ENCODE data around the gene CYTH1.

GRCh38 chr17:78761789-78762406 lies 20.2 kb downstream of the CYTH1 start:
- TF ChIP-seq TAF1 (conservative IDR thresholded peaks at IDR 0.05) (no peak), ZBTB33 (IDR thresholded peaks at IDR 0.05) (no peak), ATF3 (IDR thresholded peaks at IDR 0.05) (no peak), YY1 (IDR thresholded peaks at IDR 0.05) (no peak), GABPA (IDR thresholded peaks at IDR 0.05 in 1 of 2, conservative IDR thresholded peaks at IDR 0.05 in 1 of 2) (no peak), SP1 (IDR thresholded peaks at IDR 0.05) (no peak), RXRA (IDR thresholded peaks at IDR 0.05) (no peak), RAD21 (IDR thresholded peaks at IDR 0.05) (no peak), NR2F2 (IDR thresholded peaks at IDR 0.05) (peak; percentile 31)
- TF ChIP-seq, protein P1, sequence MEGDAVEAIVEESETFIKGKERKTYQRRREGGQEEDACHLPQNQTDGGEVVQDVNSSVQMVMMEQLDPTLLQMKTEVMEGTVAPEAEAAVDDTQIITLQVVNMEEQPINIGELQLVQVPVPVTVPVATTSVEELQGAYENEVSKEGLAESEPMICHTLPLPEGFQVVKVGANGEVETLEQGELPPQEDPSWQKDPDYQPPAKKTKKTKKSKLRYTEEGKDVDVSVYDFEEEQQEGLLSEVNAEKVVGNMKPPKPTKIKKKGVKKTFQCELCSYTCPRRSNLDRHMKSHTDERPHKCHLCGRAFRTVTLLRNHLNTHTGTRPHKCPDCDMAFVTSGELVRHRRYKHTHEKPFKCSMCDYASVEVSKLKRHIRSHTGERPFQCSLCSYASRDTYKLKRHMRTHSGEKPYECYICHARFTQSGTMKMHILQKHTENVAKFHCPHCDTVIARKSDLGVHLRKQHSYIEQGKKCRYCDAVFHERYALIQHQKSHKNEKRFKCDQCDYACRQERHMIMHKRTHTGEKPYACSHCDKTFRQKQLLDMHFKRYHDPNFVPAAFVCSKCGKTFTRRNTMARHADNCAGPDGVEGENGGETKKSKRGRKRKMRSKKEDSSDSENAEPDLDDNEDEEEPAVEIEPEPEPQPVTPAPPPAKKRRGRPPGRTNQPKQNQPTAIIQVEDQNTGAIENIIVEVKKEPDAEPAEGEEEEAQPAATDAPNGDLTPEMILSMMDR (IDR thresholded peaks at IDR 0.05; ENCODE audit: low read depth, low read length, missing input control): no peak
- TF ChIP-seq, protein P2, sequence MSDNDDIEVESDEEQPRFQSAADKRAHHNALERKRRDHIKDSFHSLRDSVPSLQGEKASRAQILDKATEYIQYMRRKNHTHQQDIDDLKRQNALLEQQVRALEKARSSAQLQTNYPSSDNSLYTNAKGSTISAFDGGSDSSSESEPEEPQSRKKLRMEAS (IDR thresholded peaks at IDR 0.05): no peak
- TF ChIP-seq, protein P3, sequence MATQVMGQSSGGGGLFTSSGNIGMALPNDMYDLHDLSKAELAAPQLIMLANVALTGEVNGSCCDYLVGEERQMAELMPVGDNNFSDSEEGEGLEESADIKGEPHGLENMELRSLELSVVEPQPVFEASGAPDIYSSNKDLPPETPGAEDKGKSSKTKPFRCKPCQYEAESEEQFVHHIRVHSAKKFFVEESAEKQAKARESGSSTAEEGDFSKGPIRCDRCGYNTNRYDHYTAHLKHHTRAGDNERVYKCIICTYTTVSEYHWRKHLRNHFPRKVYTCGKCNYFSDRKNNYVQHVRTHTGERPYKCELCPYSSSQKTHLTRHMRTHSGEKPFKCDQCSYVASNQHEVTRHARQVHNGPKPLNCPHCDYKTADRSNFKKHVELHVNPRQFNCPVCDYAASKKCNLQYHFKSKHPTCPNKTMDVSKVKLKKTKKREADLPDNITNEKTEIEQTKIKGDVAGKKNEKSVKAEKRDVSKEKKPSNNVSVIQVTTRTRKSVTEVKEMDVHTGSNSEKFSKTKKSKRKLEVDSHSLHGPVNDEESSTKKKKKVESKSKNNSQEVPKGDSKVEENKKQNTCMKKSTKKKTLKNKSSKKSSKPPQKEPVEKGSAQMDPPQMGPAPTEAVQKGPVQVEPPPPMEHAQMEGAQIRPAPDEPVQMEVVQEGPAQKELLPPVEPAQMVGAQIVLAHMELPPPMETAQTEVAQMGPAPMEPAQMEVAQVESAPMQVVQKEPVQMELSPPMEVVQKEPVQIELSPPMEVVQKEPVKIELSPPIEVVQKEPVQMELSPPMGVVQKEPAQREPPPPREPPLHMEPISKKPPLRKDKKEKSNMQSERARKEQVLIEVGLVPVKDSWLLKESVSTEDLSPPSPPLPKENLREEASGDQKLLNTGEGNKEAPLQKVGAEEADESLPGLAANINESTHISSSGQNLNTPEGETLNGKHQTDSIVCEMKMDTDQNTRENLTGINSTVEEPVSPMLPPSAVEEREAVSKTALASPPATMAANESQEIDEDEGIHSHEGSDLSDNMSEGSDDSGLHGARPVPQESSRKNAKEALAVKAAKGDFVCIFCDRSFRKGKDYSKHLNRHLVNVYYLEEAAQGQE (IDR thresholded peaks at IDR 0.05): no peak
